Measurements from ENCODE around the gene KLK7.

DNA sequence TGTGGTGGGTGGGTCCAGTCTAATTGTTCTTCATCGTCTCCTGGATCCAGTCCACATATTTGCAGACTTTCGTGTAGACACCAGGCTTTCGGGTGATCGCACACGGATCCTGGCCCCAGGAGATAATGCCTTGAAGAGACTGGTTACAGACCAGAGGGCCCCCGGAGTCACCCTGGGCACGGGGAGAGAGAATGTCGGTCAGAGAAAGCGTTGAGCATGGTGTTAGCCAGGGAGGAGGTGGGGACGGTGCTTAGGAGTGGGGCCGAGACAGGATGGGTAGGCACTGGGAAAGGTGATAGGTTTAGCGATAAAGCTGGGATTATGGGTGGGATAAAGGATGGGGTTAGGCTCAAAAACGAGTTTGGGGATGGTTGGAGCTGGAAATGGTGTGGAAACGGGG lies 38.8 kb upstream of the KLK7 start:
- TF ChIP-seq EZH2 (IDR thresholded peaks at IDR 0.05; ENCODE audit: borderline replicate concordance, low read depth, low read length, severe bottlenecking) = no peak
- TF ChIP-seq, protein P1, sequence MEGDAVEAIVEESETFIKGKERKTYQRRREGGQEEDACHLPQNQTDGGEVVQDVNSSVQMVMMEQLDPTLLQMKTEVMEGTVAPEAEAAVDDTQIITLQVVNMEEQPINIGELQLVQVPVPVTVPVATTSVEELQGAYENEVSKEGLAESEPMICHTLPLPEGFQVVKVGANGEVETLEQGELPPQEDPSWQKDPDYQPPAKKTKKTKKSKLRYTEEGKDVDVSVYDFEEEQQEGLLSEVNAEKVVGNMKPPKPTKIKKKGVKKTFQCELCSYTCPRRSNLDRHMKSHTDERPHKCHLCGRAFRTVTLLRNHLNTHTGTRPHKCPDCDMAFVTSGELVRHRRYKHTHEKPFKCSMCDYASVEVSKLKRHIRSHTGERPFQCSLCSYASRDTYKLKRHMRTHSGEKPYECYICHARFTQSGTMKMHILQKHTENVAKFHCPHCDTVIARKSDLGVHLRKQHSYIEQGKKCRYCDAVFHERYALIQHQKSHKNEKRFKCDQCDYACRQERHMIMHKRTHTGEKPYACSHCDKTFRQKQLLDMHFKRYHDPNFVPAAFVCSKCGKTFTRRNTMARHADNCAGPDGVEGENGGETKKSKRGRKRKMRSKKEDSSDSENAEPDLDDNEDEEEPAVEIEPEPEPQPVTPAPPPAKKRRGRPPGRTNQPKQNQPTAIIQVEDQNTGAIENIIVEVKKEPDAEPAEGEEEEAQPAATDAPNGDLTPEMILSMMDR (IDR thresholded peaks at IDR 0.05; ENCODE audit: extremely low read depth in 1 of 2, insufficient read depth in 1 of 2, low read depth in 1 of 2, low read length in 2 of 2) = no peak
- no peak for TF ChIP-seq POLR2A (IDR thresholded peaks at IDR 0.05; ENCODE audit: low read depth, low read length)
- no peak for TF ChIP-seq GATA2 (IDR thresholded peaks at IDR 0.05; ENCODE audit: insufficient read depth, insufficient read length, low read depth, low read length)
- TF ChIP-seq POLR2AphosphoS5 (IDR thresholded peaks at IDR 0.05; ENCODE audit: insufficient read depth, low read depth, low read length) = no peak
- no peak for TF ChIP-seq MYC (IDR thresholded peaks at IDR 0.05; ENCODE audit: low read depth, low read length)

All from endothelial cell of umbilical vein (primary cell).